HUES6 (cell line): Measurements from ENCODE around the gene NTMT1.
"Not testable (repeated sequence)": the region's sequence is repeated elsewhere in the genome, so short reads cannot be mapped to it uniquely, and the experiment has no call there.

Experiments
- H3K27ac ChIP-seq: 2 replicates; pipeline ENCODE4 v1.7.0; 2013; ENCODE audit warnings: low read depth, mild to moderate bottlenecking, low read length, inconsistent platforms
- H3K27me3 ChIP-seq: 2 replicates; pipeline ENCODE4 v1.6.1; 2013; ENCODE audit warnings: low read length; ENCODE audit not compliant: control insufficient read depth, insufficient read depth
- H3K36me3 ChIP-seq: 2 replicates; pipeline ENCODE4 v1.6.1; 2013; ENCODE audit warnings: low read length; ENCODE audit not compliant: control insufficient read depth, insufficient read depth
- H3K4me1 ChIP-seq: 2 replicates; pipeline ENCODE4 v1.6.1; 2013; ENCODE audit warnings: low read length; ENCODE audit not compliant: control insufficient read depth, insufficient read depth
- H3K4me3 ChIP-seq: 2 replicates; pipeline ENCODE4 v1.5.1; 2013; ENCODE audit warnings: low read depth, low read length
- H3K9ac ChIP-seq: one replicate; pipeline ENCODE4 v1.6.1; 2013; ENCODE audit warnings: mild to moderate bottlenecking, low read length
- H3K9me3 ChIP-seq: 2 replicates; pipeline ENCODE4 v1.6.1; 2013; ENCODE audit warnings: low read depth, low read length; ENCODE audit not compliant: control insufficient read depth, insufficient read depth

The NTMT1 gene

GRCh38 chr9:129630967-129631673, 5.2 kb downstream of the NTMT1 start:
- Histone ChIP-seq H3K27me3 (no peaks in the 10 kb centered on the region), H3K36me3 (peaks cover 54% of the 10 kb centered on the region), H3K4me3 (no peak overlapping the region), H3K4me1 (peaks cover 27% of the 10 kb centered on the region), H3K9ac (no peak overlapping the region), H3K9me3 (no peaks in the 10 kb centered on the region), H3K27ac (no peak overlapping the region)

DNA sequence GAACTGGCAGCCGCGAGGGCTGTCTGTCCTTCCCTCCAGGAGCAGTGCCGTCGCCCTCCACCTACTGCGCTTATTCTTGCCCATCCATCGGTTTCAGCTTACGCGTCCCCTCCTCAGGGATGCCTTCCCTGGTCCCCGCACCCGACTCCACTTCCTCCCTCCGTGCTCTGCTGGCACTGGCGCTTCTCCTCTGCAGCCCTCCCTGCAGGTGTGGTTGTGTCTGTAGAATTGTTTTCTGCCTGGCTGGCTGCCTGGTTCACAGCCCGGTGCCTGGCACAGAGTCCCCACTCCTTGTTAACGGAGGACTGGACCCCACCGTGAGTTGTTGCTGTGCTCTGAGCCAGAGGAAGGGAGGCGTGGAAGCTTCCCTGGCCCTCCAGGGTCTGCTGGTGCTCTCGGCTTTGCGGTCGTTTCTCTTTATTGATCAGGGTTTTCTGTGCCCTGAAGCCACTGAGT, 5.7 kb downstream of the NTMT1 start:
- H3K27me3 ChIP-seq: no peaks in the 10 kb centered on the region
- H3K9me3 ChIP-seq: no peaks in the 10 kb centered on the region
- peaks cover 26% of the 10 kb centered on the region for H3K4me1 ChIP-seq
- peaks cover 58% of the 10 kb centered on the region for H3K36me3 ChIP-seq
- H3K9ac ChIP-seq: no peak overlapping the region
- no peak overlapping the region for H3K27ac ChIP-seq
- H3K4me3 ChIP-seq: no peak overlapping the region

DNA sequence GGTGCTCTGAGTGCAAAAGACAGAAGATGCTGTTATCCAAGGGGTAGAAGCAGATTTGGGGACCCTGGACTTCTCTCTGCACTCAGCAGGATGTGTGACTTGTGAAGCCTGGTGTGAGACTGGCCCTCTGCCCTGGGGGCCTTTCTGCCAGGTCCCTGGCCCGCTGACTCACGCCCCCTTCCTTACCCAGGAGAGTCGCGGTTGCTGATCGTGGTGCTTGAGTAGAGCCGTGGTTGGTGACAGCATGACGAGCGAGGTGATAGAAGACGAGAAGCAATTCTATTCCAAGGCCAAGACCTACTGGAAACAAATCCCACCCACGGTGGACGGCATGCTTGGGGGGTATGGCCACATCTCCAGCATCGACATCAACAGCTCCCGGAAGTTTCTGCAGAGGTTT, 6.5 kb downstream of the NTMT1 start:
- peaks cover 19% of the 10 kb centered on the region for H3K4me1 ChIP-seq
- no peaks in the 10 kb centered on the region for H3K9me3 ChIP-seq
- H3K36me3 ChIP-seq: peaks cover 65% of the 10 kb centered on the region
- no peak overlapping the region for H3K4me3 ChIP-seq
- no peaks in the 10 kb centered on the region for H3K27me3 ChIP-seq
- no peak overlapping the region for H3K27ac ChIP-seq
- no peak overlapping the region for H3K9ac ChIP-seq

GRCh38 chr9:129633207-129633606, 7.2 kb downstream of the NTMT1 start:
- Histone ChIP-seq H3K4me3 (no peak overlapping the region), H3K9me3 (no peaks in the 10 kb centered on the region), H3K4me1 (peaks cover 12% of the 10 kb centered on the region), H3K27ac (no peak overlapping the region), H3K27me3 (no peaks in the 10 kb centered on the region), H3K9ac (no peak overlapping the region), H3K36me3 (peaks cover 65% of the 10 kb centered on the region)

GRCh38 chr9:129633848-129634247, 7.9 kb downstream of the NTMT1 start:
- no peak overlapping the region for H3K27ac ChIP-seq
- H3K9ac ChIP-seq: no peak overlapping the region
- H3K27me3 ChIP-seq: no peaks in the 10 kb centered on the region
- H3K9me3 ChIP-seq: no peaks in the 10 kb centered on the region
- H3K36me3 ChIP-seq: peaks cover 66% of the 10 kb centered on the region
- peaks cover 12% of the 10 kb centered on the region for H3K4me1 ChIP-seq
- no peak overlapping the region for H3K4me3 ChIP-seq

- Histone ChIP-seq H3K27me3 (no peaks in the 10 kb centered on the region), H3K36me3 (peaks cover 72% of the 10 kb centered on the region), H3K9me3 (no peaks in the 10 kb centered on the region), H3K9ac (no peak overlapping the region), H3K27ac (no peak overlapping the region), H3K4me3 (no peak overlapping the region), H3K4me1 (peaks cover 11% of the 10 kb centered on the region)
Observed at GRCh38 chr9:129635099-129636065, 9.4 kb downstream of the NTMT1 start.

DNA sequence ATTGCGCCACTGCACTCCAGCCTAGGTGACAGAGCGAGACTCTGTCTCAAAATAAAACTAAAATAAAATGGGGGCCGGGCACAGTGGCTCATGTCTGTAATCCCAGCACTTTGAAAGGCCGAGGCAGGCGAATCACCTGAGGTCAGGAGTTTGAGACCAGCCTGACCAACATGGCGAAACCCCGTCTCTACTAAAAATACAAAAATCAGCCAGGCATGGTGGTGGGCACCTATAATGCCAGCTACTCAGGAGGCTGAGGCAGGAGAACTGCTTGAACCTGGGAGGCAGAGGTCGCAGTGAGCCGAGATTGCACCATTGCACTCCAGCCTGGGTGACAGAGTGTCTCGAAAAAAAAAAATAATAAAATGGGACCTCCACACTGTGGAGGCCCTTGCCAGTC, 10.4 kb downstream of the NTMT1 start:
- H3K27me3 ChIP-seq, H3K9ac ChIP-seq, H3K4me1 ChIP-seq, H3K9me3 ChIP-seq, H3K4me3 ChIP-seq, H3K27ac ChIP-seq: not testable (repeated sequence)
- H3K36me3 ChIP-seq: peaks cover 68% of the 10 kb centered on the region

- H3K27me3 ChIP-seq: no peaks in the 10 kb centered on the region
- H3K4me3 ChIP-seq: no peak overlapping the region
- no peaks in the 10 kb centered on the region for H3K9me3 ChIP-seq
- no peak overlapping the region for H3K9ac ChIP-seq
- no peak overlapping the region for H3K27ac ChIP-seq
- H3K36me3 ChIP-seq: peaks cover 67% of the 10 kb centered on the region
- H3K4me1 ChIP-seq: peaks cover 9% of the 10 kb centered on the region
Observed at GRCh38 chr9:129637102-129637501, 11.1 kb downstream of the NTMT1 start.

DNA sequence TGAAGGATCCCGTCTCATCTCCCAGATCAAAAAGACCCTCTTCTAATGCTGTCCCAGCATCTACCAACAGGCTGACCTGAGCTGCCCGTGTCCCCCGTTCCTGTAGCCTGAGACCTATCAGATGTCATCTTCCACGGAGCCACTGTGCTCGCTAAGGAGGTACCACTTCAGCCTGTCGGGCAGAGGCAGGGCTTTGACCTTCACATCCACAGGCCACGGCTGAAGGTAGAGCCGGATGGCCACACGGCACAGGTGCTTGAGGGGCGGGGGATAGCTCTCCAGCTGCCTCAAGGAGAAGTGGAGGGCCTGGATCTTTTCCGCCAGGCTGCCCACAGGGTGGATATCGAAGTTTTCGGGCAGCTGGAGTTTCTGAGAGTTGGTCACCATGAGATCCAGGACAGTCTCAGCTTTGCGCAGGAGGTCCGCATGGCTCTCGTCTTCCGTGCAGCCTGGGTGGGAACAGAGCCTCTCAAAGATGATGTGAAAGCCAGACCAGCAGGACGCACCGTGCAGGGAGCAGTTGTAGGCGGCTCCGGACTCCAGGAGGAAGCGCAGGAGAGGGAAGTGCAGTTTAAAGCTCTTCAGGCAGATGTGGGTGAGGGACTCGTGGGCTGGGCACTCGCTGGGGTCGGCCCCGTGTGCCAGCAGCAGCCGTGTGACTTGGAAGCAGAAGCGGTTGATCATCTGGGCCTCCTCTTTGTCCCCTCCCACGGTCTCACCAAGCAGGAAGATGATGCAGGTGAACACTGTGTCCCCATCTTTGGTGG, 11.9 kb downstream of the NTMT1 start:
- Histone ChIP-seq H3K4me1 (peaks cover 12% of the 10 kb centered on the region), H3K9me3 (no peaks in the 10 kb centered on the region), H3K27ac (no peak overlapping the region), H3K4me3 (no peak overlapping the region), H3K9ac (no peak overlapping the region), H3K27me3 (no peaks in the 10 kb centered on the region), H3K36me3 (peaks cover 60% of the 10 kb centered on the region)

DNA sequence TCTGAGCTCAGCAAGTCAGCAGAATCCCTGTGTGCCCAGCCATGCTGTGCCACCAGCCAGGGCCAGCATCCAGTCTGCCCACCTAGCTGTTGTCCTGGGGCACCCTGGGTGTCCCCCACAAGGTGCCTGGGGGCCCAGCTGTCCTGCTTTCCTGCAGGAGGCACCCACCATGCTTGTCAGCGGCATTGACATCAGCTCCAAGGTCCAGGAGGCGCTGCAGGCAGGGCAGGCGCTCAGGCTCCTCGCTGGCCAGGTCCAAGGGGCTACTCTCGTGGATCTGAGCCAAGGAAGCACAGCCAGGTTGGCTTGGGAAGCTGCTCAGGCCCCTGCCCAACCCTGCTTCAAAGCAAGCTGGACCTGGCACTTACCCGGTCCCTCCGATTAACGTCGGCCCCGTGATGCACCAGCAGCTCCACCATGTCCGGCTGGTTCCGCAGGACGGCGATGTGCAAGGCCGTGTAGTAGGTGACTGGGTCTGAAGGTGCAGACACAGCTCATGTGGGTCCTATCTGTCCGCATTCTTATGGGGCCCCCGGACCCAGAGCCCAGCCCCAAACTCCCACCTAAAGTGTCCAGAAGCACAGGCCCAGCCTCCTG, 13.2 kb downstream of the NTMT1 start:
- Histone ChIP-seq H3K27ac (no peak overlapping the region), H3K4me3 (no peak overlapping the region), H3K36me3 (peaks cover 47% of the 10 kb centered on the region), H3K27me3 (no peaks in the 10 kb centered on the region), H3K9me3 (no peaks in the 10 kb centered on the region), H3K9ac (no peak overlapping the region), H3K4me1 (peaks cover 12% of the 10 kb centered on the region)
